Effector CD4-positive, alpha-beta T cell (primary cell): Measurements from ENCODE around the gene GAGE1. TPM values are rescaled to one million over a fixed set of nuclear protein-coding genes. Genes with fewer than 3 reads are reported as not detected.
"Not testable (repeated sequence)": the region's sequence is repeated elsewhere in the genome, so short reads cannot be mapped to it uniquely, and the experiment has no call there.

Experiments
- DNase-seq: peaks from one replicate; pipeline ENCODE4 v3.0.0-alpha.2; 2020
- total RNA-seq: gene quantifications from one replicate; lab custom pipeline; 2026; lab: John Stamatoyannopoulos, UW

Gene GAGE1
- not detected for total RNA-seq

GRCh38 chrX:49598720-49599119, at the start of gene GAGE1:
Gene GAGE1 (plus strand): TSS chrX:49599020. CDS start chrX:49600175, 1,155 bp downstream.
- DNase-seq = not testable (repeated sequence)

- DNase-seq = not testable (repeated sequence)
Observed at GRCh38 chrX:49550989-49551388, 47.8 kb upstream of the GAGE1 start, which contains the start of gene GAGE12E. Gene GAGE12E (plus strand): TSS chrX:49551289. CDS start chrX:49552444, 1,155 bp downstream.

- DNase-seq = not testable (repeated sequence)
Observed at GRCh38 chrX:49560542-49560941, 38.3 kb upstream of the GAGE1 start, which contains the start of gene GAGE12F. Gene GAGE12F (plus strand): TSS chrX:49560842. CDS start chrX:49561997, 1,155 bp downstream.

- not testable (repeated sequence) for DNase-seq
Observed at GRCh38 chrX:49568728-49569127, 30.1 kb upstream of the GAGE1 start.

- not testable (repeated sequence) for DNase-seq
Observed at GRCh38 chrX:49569152-49569551, 29.7 kb upstream of the GAGE1 start.

GRCh38 chrX:49570100-49570499, 28.7 kb upstream of the GAGE1 start, which contains the start of gene GAGE12G:
Gene GAGE12G (plus strand): TSS chrX:49570400. CDS start chrX:49571555, 1,155 bp downstream.
- not testable (repeated sequence) for DNase-seq

GRCh38 chrX:49579649-49580048, 19.2 kb upstream of the GAGE1 start, which contains the start of gene GAGE12H:
Gene GAGE12H (plus strand): TSS chrX:49579949. CDS start chrX:49581104, 1,155 bp downstream.
- not testable (repeated sequence) for DNase-seq

- DNase-seq = not testable (repeated sequence)
Observed at GRCh38 chrX:49589196-49589595, 9.6 kb upstream of the GAGE1 start, which contains the start of gene GAGE2A. Gene GAGE2A (plus strand): TSS chrX:49589496. CDS start chrX:49590651, 1,155 bp downstream.

GRCh38 chrX:49589769-49590478, 8.9 kb upstream of the GAGE1 start:
- peak; percentile 15 for DNase-seq

- DNase-seq = not testable (repeated sequence)
Observed at GRCh38 chrX:49590488-49590887, 8.3 kb upstream of the GAGE1 start.

- DNase-seq = no peak
Observed at GRCh38 chrX:49610718-49611310, 12.0 kb downstream of the GAGE1 start.

- no peak for DNase-seq
Observed at GRCh38 chrX:49618574-49618973, 19.8 kb downstream of the GAGE1 start.

GRCh38 chrX:49627086-49627777, 28.4 kb downstream of the GAGE1 start:
- no peak for DNase-seq

GRCh38 chrX:49644991-49645637, 46.3 kb downstream of the GAGE1 start:
- no peak for DNase-seq

- no peak for DNase-seq
Observed at GRCh38 chrX:49656533-49656932, 57.7 kb downstream of the GAGE1 start.
